Posterior vena cava (tissue), 2 donors: ENCODE results near the gene USP34. TPM values are rescaled to one million over a fixed set of nuclear protein-coding genes. Genes with fewer than 3 reads are reported as not detected.

Experiments used
- DNase-seq: peaks from one replicate; pipeline ENCODE4 v3.0.0-alpha.2; 2020; ENCODE audit warnings: low spot score
- intact Hi-C, 2 donors: fragments of 100-400 bp; cut with DNase I; formaldehyde crosslinking; loops; one replicate each; pipeline versions ENCODE4 v1.14.1 to v1.14.2; 2022 to 2023
- total RNA-seq, 2 donors: library from RNA; stranded (reverse); fragmentation: NEBNext Ultra II Directional; extraction: Animal tissue kit (Norgen Biotek cat#: 25700); gene quantifications; one replicate each; pipeline ENCODE4 v1.2.1, GENCODE V29; 2021
- donor health status: DM: yes; HTN: yes; CAD: no.
- donor health status: DM: yes; HTN: yes; CAD: no.

USP34 gene
- total RNA-seq, 2 donors from 2014 or later = 87.4 to 125 TPM

- intact Hi-C loops = no loop called here
- DNase-seq = no peak
Observed at GRCh38 chr2:61434314-61434713, 36.6 kb downstream of the USP34 start.

DNA sequence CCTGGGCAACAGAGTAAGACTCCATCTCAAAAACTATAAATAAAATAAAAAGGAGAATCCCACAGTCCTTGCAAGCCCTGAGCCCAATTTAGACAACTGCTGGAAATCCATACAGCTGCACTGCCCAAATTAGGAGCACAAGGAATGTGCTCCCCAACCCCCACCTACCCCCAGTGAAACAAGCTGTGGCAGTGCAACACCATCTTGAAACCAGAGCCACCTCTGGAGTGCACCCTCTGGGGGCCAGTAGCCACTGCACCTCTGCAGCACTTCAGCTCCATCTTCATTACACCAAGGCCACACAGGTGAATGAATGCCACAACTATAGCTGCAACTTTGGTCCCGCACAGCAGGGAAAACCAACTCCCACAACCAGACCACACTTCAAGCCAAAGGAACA is 37.3 kb downstream of the USP34 start:
- DNase-seq = no peak
- intact Hi-C loops = no loop called here

- DNase-seq = no peak
- intact Hi-C loops = no loop called here
Observed at GRCh38 chr2:61432990-61433389, 37.9 kb downstream of the USP34 start.

DNA sequence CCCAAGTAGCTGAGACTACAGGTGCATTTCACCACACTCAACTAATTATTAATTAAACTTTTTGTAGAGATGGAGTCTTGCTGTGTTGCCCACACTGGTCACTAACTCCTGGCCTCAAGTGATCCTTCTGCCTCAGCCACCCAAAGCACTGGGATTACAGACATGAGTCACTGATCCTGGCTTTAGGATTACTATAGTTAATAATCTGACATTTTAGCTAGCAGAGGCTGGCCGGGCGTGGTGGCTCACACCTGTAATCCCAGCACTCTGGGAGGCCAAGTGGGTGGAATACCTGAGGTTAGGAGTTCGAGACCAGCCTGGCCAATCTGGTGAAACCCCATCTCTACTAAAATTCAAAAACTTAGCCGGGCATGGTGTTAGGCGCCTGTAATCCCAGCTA is 39.5 kb downstream of the USP34 start:
- intact Hi-C loops = no loop called here
- no peak for DNase-seq

DNA sequence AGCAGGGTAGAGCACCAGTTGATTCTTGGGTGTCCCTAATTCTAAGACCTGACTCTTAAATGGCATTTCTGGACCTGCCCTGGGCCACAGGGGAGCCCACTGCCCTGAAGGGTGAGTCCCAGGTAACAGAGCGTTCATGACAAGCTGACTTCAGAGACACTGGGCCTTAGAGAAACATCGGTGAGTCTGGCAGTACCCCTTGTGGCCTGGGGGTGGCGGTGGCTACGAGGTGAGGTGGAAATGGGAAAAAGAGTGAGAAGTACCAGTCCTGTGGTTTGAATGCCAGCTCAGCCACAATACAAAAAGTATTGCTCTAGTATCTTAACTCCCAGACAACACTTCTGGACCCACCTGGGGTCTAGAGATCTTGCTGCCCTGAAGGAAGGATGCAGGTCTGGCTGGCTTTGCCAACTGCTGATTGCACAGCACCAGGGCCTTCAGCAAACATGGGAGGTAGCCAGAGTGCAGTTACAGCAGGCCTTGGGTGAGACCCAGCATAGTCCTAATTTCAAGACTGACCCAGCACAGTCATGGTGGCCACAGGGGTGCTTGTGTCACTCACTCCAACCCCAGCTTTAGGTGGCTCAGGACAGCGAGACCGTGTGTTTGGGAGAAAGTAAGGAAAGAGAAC is 44.5 kb downstream of the USP34 start:
- intact Hi-C loops = no loop called here
- no peak for DNase-seq

DNA sequence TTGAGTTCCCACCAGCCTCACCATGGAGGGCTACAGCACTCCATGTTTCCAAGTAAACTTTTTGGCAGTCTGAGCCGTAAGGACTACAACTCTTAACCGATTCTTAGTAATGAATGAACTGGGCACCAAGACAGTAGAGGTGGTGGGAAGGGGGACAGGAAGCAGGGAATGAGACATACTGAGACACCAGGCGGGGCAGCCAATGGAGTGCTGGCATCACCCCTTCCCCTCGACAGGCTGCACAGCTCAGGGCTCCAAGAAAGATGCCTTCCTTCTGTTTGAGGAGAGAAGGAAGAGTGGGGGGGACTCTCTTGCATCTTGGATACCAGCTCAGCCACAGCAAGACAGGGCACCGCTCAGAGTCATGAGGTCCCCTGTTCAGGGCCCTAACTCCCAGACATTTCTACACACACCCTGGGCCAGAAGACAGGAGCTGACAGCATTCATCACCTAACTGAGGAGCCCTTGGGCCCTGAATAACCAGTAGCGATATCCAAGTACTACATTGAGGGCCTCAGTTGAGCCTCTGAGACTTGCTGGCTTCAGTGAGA is 45.2 kb downstream of the USP34 start:
- intact Hi-C loops = no loop called here
- no peak for DNase-seq

GRCh38 chr2:61423714-61424113 is 47.2 kb downstream of the USP34 start:
- no peak for DNase-seq
- intact Hi-C loops = loop anchor here in 1 of 2 donors (1.0 kb wide), 1 partner anchor 23 kb away; no protein-coding TSS in a partner anchor

- no peak for DNase-seq
Observed at GRCh38 chr2:61421611-61422010, 49.3 kb downstream of the USP34 start.

DNA sequence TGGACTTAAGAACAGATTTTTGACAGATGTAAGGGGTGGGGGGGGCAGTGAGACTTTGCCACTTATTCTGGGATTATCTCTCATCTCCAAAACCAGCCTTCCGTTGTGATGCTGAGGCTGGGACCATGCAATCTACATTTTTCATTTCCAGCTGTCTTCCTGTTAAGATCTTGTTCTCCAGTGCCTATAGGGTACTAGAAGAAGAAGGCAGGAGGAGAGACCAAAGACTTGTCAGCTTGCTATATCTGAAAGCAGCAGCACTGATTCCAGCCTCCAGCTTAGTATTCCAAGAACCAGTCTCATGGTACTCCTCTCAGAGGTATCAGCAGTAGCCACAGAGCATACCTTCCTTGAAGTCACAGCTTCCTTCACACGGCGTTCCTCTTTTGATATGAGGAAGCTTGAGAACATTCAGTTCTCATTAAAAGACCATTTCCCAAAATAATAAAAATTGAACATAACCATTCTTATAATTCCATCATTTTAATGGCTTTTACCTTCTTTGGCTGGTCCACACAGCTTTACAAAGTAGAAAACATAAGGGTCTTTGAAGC is 49.8 kb downstream of the USP34 start:
- intact Hi-C loops = no loop called here
- no peak for DNase-seq

More at GRCh38 chr2:61421611-61422010, 49.3 kb downstream of the USP34 start:
- intact Hi-C loops = no loop called here

- no peak for DNase-seq
- intact Hi-C loops = no loop called here
Observed at GRCh38 chr2:61419570-61419969, 51.3 kb downstream of the USP34 start.

GRCh38 chr2:61419129-61419528 is 51.8 kb downstream of the USP34 start:
- intact Hi-C loops = no loop called here
- DNase-seq = no peak

DNA sequence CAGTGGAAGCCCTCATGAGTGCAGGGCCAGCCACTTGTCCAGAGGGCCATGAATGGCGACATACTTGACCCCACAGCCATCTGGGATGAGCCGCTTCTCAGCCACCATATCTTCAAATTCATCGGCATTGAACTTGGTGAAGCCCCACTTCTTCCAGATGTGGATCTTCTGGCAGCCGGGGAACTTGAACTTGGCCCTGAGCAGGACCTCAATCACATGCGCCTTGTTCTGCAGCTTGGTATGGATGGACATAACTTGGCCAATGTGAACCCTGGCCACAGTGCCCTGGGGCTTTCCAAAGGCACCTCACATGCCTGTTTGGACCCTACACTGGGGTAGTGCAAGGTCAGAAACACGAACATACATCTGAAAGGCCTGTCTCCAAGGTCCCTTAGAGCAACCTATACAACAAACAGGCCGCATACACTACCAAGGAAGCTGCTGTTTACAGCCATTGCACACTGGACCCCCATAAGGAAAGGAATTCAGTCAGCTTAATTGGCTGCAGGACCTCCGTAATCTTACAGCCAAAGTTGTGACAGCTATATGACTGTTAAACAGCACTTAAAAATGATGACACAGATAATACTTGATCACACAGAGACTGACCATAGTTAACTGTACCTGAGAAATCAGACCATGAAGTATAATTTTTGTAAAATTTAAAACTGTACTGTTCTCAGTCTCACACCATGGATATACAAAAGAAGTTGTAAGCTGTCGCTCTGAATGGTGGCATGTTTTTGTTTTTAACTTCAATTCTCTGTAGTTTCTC is 53.8 kb downstream of the USP34 start:
- intact Hi-C loops = no loop called here

DNA sequence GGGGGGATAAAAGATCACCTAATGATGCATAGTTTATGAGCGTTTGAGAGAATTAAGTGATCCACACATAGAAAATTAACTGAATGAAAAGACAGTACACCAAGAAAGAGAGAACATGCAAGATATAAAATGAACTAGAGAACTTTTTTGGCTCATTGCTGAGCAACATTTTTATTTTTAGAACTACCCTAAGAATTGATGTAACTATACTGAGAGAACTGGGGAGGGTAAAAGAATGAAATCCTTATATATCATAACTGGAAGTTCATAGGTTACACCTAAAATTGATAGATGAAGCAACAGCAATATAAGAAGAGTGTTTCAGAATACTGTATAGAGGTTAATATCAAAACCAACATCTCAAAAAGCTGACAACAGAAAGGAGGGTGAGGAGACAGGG is 55.6 kb downstream of the USP34 start:
- intact Hi-C loops = no loop called here

More for the DNA sequence above, 53.8 kb downstream of the USP34 start:
- DNase-seq = no peak

GRCh38 chr2:61414674-61415073 is 56.2 kb downstream of the USP34 start:
- intact Hi-C loops = no loop called here
- DNase-seq = no peak

More for the DNA sequence above, 55.6 kb downstream of the USP34 start:
- no peak for DNase-seq

DNA sequence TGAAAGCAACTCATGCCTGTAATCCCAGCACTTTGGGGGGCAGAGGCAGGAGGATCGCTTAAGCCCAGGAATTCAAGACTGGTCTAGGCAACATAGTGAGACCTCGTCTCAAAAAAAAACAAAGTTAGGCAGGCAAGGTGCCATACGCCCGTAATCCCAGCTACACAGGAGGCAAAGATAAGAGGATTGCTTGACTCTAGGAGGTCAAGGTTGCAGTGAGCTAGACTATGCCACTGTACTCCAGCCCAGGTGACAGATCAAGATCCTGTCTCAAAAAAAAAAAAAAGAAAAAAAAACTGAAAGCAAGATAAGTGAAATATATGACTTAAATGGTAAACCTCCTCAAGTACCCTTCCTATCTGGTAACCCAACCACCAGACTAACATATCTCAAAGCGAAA is 59.8 kb downstream of the USP34 start:
- DNase-seq = no peak
- intact Hi-C loops = no loop called here

GRCh38 chr2:61410185-61410584 is 60.7 kb downstream of the USP34 start:
- intact Hi-C loops = no loop called here
- DNase-seq = no peak

- intact Hi-C loops = loop anchor here in 1 of 2 donors (10.0 kb wide), 1 partner anchor 59 kb away; no protein-coding TSS in a partner anchor
Observed at GRCh38 chr2:61405813-61406212, 65.1 kb downstream of the USP34 start.

DNA sequence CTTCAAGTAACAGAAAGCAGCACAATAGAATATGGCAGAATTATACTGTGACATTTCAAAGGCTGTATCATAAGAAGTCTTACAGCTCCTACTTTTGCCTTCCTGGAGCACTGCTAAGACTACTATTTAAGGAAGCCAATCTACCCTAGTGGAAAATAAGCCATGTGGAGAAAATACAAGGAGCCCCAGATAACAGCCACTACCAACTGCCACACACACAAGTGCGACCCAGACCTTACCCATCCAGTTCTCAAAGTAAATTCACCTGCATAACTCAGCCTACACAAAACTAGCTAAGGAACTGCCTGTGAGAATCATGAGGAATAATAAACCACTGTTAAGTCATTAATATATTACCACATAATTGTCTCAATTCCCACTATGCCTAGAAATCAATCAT is 66.4 kb downstream of the USP34 start:
- intact Hi-C loops = loop anchor here in 1 of 2 donors (10.0 kb wide), 1 partner anchor 60 kb away; no protein-coding TSS in a partner anchor
- DNase-seq = no peak

More at GRCh38 chr2:61405813-61406212, 65.1 kb downstream of the USP34 start:
- no peak for DNase-seq

DNA sequence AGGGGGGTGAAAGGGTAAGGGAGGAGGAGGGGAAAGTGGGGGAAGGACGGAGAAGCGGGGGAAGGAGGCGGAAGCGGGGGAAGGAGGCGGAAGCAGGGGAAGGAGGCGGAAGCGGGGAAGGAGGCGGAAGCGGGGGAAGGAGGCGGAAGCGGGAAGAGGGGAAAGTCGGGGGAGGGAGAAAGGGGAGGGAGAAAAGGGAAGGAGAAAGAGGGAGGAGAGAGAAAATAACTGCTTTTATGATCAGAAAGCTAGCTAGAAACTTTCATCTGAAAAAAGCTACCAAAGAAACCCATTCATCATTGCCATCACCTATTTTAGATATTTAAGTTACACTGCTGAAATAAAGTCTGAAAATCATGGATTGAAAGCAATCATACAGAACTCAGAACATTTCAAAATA is 72.5 kb downstream of the USP34 start:
- intact Hi-C loops = no loop called here
- DNase-seq = no peak

GRCh38 chr2:61396005-61396404 is 74.9 kb downstream of the USP34 start:
- no peak for DNase-seq
- intact Hi-C loops = no loop called here
